Tibial nerve (tissue), 4 donors: ENCODE measurements around the gene NPAT.

Source experiments
- CTCF ChIP-seq, 5 experiments: fragments of 200-600 bp in 3 of 5; fragments of 450-650 bp in 2 of 5; sonication (generic) in 3 of 5; IDR thresholded peaks; one replicate each; pipeline ENCODE4 v1.5.1; 2016 to 2019; ENCODE audit warnings: antibody characterized with exemption in 5 of 5, mild to moderate bottlenecking in 3 of 5, moderate library complexity in 2 of 5
- EP300 ChIP-seq, 2 donors: sonication (generic); formaldehyde crosslinking; IDR thresholded peaks; one replicate each; pipeline ENCODE4 v1.6.1; 2017; ENCODE audit warnings: antibody characterized with exemption in 2 of 2, mild to moderate bottlenecking in 1 of 2
- POLR2A ChIP-seq, 2 donors: fragments of 450-650 bp; IDR thresholded peaks; one replicate each; pipeline ENCODE4 v1.6.1; 2017; ENCODE audit warnings: antibody characterized with exemption in 2 of 2, mild to moderate bottlenecking in 2 of 2, moderate library complexity in 2 of 2

DNA sequence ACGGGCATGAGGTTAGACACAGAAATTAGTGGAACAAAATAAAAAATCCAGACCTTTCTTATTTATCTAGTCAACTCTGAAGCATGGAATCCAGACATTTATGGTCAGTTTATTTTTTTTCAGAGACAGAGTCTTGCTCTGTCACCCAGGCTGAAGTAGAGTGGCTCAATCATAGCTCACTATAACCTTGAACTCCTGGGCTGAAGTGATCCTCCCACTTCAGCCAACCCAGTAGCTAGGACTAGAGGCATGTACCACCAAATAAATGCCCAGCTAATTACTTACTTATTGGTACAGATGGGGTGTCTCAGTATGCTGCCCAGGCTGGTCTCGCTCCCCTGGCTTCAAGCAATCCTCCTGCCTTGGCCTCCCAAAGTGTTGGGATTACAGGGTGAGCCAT is 8.7 kb downstream of the NPAT start:
- TF ChIP-seq CTCF (IDR thresholded peaks at IDR 0.05) (no peak), EP300 (IDR thresholded peaks at IDR 0.05) (no peak), POLR2A (IDR thresholded peaks at IDR 0.05) (no peak)
